GM10847 (cell line): Measurements from ENCODE around the gene LPCAT2.

Experiments used
- POLR2A ChIP-seq: IDR thresholded peaks from 2 replicates; pipeline ENCODE4 v1.6.1; 2011; ENCODE audit not compliant: insufficient read length; ENCODE audit errors: extremely low read depth

The LPCAT2 gene

GRCh38 chr16:55555436-55555835 is 46.6 kb downstream of the LPCAT2 start:
- no peak for TF ChIP-seq POLR2A

DNA sequence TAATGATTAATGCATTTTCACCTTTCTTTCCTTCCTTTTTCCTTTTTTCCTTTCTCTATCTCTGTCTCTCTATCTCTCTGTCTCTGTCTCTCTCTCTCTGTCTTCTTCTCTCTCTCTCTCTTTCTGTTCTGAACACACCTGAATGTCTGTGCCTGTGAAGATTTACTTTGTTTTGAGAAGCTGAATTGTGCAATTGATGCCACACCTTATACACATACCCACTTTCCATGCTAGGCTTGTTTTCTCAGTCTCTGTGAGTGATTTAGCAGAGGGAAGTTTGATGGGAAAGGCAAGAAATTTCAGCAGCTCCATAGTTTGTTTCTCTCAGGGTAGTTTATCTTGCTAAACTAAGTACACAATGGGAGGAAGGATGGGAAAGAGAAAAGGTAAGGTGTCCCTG is 48.3 kb downstream of the LPCAT2 start:
- TF ChIP-seq POLR2A, result no peak

- no peak for TF ChIP-seq POLR2A
Observed at GRCh38 chr16:55559233-55559632, 50.4 kb downstream of the LPCAT2 start.

GRCh38 chr16:55559933-55560516 is 51.2 kb downstream of the LPCAT2 start:
- TF ChIP-seq POLR2A, result no peak

- TF ChIP-seq POLR2A, result no peak
Observed at GRCh38 chr16:55561319-55561848, 52.5 kb downstream of the LPCAT2 start.

DNA sequence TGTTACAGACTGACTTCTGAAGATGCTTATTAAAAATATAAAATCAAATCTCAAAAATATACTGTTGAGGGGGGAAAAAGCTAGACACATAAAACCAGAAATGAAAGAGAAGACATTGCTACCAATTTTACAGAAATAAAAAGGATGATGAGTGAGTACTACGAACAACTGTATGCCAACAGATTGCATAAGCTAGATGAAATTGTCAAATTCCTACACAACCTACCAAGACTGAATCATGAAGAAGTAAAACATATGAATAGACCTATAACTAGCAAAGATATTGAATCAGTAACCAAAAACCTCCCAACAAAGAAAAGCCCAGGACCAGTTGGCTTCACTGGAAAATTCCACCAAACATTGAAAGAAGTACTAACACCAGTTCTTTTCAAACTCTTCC is 54.1 kb downstream of the LPCAT2 start:
- TF ChIP-seq POLR2A, result no peak

DNA sequence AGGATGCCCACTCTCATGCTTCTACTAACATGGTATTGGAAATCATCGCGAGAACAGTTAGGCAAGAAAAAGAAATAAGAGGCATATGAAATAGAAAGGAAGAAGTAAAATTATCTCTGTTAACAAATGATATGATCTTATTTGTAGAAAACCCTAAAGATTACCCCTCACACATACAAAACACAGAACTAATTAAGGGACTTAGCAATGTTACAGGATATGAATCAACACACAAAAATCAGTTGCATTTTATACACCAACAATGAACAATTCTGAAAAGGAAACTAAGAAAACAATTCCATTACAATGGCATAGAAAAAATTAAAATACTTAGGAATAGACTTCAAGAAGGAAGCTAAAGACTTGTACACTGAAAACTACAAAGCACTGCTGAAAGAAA is 54.9 kb downstream of the LPCAT2 start:
- TF ChIP-seq POLR2A, result no peak

- no peak for TF ChIP-seq POLR2A
Observed at GRCh38 chr16:55565086-55565485, 56.2 kb downstream of the LPCAT2 start.

GRCh38 chr16:55566432-55567175 is 57.7 kb downstream of the LPCAT2 start, which contains the start of gene CAPNS2:
Gene CAPNS2, plus strand, starts transcription at chr16:55566684. Its CDS starts 73 bp downstream, at chr16:55566757.
- no peak for TF ChIP-seq POLR2A

- no peak for TF ChIP-seq POLR2A
Observed at GRCh38 chr16:55567382-55567781, 58.5 kb downstream of the LPCAT2 start.

- TF ChIP-seq POLR2A, result no peak
Observed at GRCh38 chr16:55568207-55568606, 59.3 kb downstream of the LPCAT2 start.

DNA sequence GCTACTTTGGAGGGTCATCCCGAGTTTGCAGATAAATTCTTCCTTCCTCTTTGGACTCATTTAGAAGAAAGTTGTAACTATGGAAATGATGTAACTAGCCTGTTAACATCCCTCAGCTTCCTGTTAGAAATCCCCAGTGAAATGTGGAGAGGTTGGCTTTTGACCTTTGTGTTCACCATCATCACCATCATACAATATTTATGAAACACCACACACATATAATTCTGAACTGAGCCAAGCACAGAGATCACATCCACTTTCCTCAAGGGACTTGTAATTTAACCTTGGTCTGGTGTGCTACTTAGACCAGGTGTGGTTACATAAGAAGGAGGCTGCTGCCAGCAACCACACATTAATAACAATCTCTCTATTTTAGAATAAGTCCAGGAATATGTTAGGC is 60.2 kb downstream of the LPCAT2 start:
- TF ChIP-seq POLR2A, result no peak

DNA sequence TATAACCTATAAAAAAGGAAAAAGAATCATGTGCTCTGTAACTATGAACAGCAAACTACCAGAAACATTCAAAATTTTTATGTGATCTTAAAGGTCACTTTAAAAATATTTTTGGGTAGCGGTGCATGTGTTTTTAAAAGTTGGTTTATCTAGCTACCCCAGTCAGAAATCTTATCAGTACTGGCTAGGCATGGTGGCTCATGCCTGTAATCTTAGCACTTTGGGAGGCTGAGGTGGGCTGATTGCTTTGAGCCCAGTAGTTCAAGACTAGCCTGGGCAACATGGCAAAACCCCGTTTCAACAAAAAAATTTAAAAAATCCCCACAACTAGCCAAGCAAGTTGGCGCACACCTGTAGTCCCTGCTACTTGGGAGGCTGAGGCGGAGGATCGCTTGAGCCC is 61.3 kb downstream of the LPCAT2 start:
- TF ChIP-seq POLR2A, result no peak

- no peak for TF ChIP-seq POLR2A
Observed at GRCh38 chr16:55571191-55571897, 62.5 kb downstream of the LPCAT2 start.

- no peak for TF ChIP-seq POLR2A
Observed at GRCh38 chr16:55572439-55572838, 63.6 kb downstream of the LPCAT2 start.

GRCh38 chr16:55574811-55575210 is 65.9 kb downstream of the LPCAT2 start:
- no peak for TF ChIP-seq POLR2A
